Heart left ventricle (tissue), 16 donors: ENCODE data around the gene CAMKK2. TPM values are rescaled to one million over a fixed set of nuclear protein-coding genes. Genes with fewer than 3 reads are reported as not detected.

Source experiments
- ATAC-seq, 4 donors: fragments of 200-7000 bp; cut with Tn5 transposase; one replicate each; pipeline ENCODE4 v1.9.1; 2020 to 2022; ENCODE audit warnings: moderate library complexity in 4 of 4, mild to moderate bottlenecking in 3 of 4, moderate number of reproducible peaks in 1 of 4
- DNase-seq, 5 donors: peaks; one replicate each; pipeline ENCODE4 v3.0.0-alpha.2; 2020
- H3K27ac ChIP-seq, 12 donors: fragments of 200-600 bp; sonication (generic) in 4 of 12; one replicate each; pipeline versions ENCODE4 v1.5.0 to v1.8.0; 2016 to 2022; ENCODE audit warnings: mild to moderate bottlenecking in 2 of 12
- H3K27me3 ChIP-seq, 9 donors: fragments of 200-600 bp; sonication (generic) in 2 of 9; one replicate each; pipeline versions ENCODE4 v1.5.1 to v1.8.0; 2016 to 2022; ENCODE audit warnings: mild to moderate bottlenecking in 3 of 9
- H3K36me3 ChIP-seq, 9 donors: fragments of 200-600 bp; sonication (generic) in 2 of 9; one replicate each; pipeline versions ENCODE4 v1.5.0 to v1.8.0; 2018 to 2022; ENCODE audit warnings: mild to moderate bottlenecking in 2 of 9
- H3K4me1 ChIP-seq, 12 donors: fragments of 200-600 bp; sonication (generic) in 4 of 12; one replicate each; pipeline versions ENCODE4 v1.5.0 to v1.8.0; 2016 to 2022; ENCODE audit warnings: mild to moderate bottlenecking in 3 of 12
- H3K4me3 ChIP-seq, 12 donors: fragments of 200-600 bp; sonication (generic) in 4 of 12; one replicate each; pipeline versions ENCODE4 v1.5.0 to v1.8.0; 2017 to 2022; ENCODE audit warnings: mild to moderate bottlenecking in 9 of 12, moderate library complexity in 4 of 12
- H3K9me3 ChIP-seq, 12 donors: fragments of 200-600 bp; sonication (generic) in 4 of 12; one replicate each; pipeline versions ENCODE4 v1.5.0 to v1.8.0; 2016 to 2022; ENCODE audit warnings: mild to moderate bottlenecking in 1 of 12
- CTCF ChIP-seq, 12 donors: fragments of 200-600 bp; sonication (generic) in 4 of 12; IDR thresholded peaks; one replicate each; pipeline versions ENCODE4 v1.5.0 to v1.8.0; 2018 to 2022; ENCODE audit warnings: antibody characterized with exemption in 12 of 12, mild to moderate bottlenecking in 5 of 12
- POLR2A ChIP-seq, 2 donors: fragments of 450-650 bp; IDR thresholded peaks; one replicate each; pipeline ENCODE4 v1.6.1; 2017; ENCODE audit warnings: antibody characterized with exemption in 2 of 2, mild to moderate bottlenecking in 2 of 2, moderate library complexity in 2 of 2
- WGBS, 4 donors: extraction: QIAGEN DNeasy Blood & Tissue Kit in 2 of 4; methylation state at CpG; one replicate each; pipeline versions ENCODE4 v1.1.5 to v1.1.7; 2013 to 2018; 5-methylcytosine and 5-hydroxymethylcytosine counted together
- intact Hi-C, 10 donors: fragments of 100-400 bp; cut with DNase I; formaldehyde crosslinking; loops; one replicate each; pipeline versions ENCODE4 v1.11.1 to v1.14.2; 2022
- polyA plus RNA-seq, 2 donors: library from polyadenylated mRNA; stranded (reverse); fragments of 200-250 nt; gene quantifications; one replicate each; pipeline ENCODE4 v1.2.3, GENCODE V29; 2013
- total RNA-seq, 9 donors: library from RNA; depleted of rRNA in 2 of 9; stranded (reverse); fragments of >200 nt in 2 of 9; fragmentation: NEBNext Ultra II Directional in 3 of 9; extraction: Animal tissue kit (Norgen Biotek cat#: 25700) in 3 of 9; gene quantifications; one replicate each; pipeline versions ENCODE4 v1.1.0 to v1.2.4, GENCODE V29; 2016 to 2023
- donor health status: ischemic (EF 13 %, LVEDD 7.1; RV severe dilation, severe dysfunction).
- donor health status: healthy with polysubstance abuse.
- donor health status: DM: no; HTN: yes; CAD: no.
- donor health status: DM: no; HTN: no; CAD: no.
- donor health status: ischemic (EF 25% LVEDD 6.9; RV normal size, moderate dysfunction).
- donor health status: ischemic (EF 25% LVEDD 5.7; RV mildly dilated, moderate dysfunction).
- donor health status: healthy.
- donor health status: DM: yes; HTN: yes; CAD: no.
- donor health status: ischemic (EF 35%, LVEDD 5.7; RV mildly dilated, moderate dysfunction).
- donor health status: nonischemic (EF 11% LVEDD 7.7; RV severe dilation, severe dysfunction).
- donor health status: DM: yes; HTN: yes; CAD: no.
- donor health status: PGD.
- donor health status: ischemic (EF 29% LVEDD 5.4; RV normal size, mild dysfunction).
- donor health status: nonischemic (EF 23%, LVEDD 6.1; RV moderate dilation, normal function).

Gene CAMKK2
- total and polyA plus RNA-seq, 11 donors: 7.4 to 28.2 (median 16.0) TPM

GRCh38 chr12:121334513-121335343, 38.2 kb upstream of the CAMKK2 start:
- TF ChIP-seq POLR2A (IDR thresholded peaks at IDR 0.05) (no peak), CTCF (IDR thresholded peaks at IDR 0.05) (peak; percentile 76 to 93 (median 86))
- no peak overlapping the region for H3K27ac ChIP-seq
- DNase-seq: no peak
- peaks cover 0 to 98% (median 91%) of the 10 kb centered on the region in 9 donors for H3K36me3 ChIP-seq
- peak in 3 of 4 donors; percentile 71 to 81 (median 79) for ATAC-seq
- WGBS, 4 donors: 60 to 65% (median 62%) methylated on average over 8 of the region's 8 CpGs
- no peaks in the 10 kb centered on the region for H3K9me3 ChIP-seq
- intact Hi-C loops: loop anchor here (1.0 to 10.0 kb wide), 5 partner anchors 107 to 350 kb away; no protein-coding TSS in a partner anchor
- no peaks in the 10 kb centered on the region for H3K27me3 ChIP-seq
- peaks cover 0 to 4% (median 0%) of the 10 kb centered on the region in 12 donors for H3K4me1 ChIP-seq
- no peak overlapping the region for H3K4me3 ChIP-seq

DNA sequence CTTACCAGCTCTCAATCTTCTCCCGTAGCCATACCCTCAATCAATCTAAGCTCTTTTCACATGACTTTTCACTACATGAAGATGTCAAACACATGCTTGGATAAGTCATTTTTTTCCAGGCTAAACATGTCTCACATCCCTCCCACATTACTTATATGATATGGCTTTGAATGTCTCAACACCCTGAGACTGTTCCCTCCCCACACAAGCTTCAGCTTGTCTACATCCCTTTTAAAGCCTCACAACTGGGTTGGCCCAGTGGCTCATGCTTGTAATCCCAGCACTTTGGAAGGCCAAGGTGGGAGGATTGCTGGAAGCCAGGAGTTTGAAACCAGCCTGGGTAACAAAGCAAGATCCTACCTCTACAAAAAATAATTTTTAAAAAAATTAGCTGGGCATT, 37.2 kb upstream of the CAMKK2 start:
- no peaks in the 10 kb centered on the region for H3K27me3 ChIP-seq
- DNase-seq: no peak
- H3K27ac ChIP-seq: no peak overlapping the region
- TF ChIP-seq POLR2A (IDR thresholded peaks at IDR 0.05) (no peak), CTCF (IDR thresholded peaks at IDR 0.05) (no peak)
- intact Hi-C loops: loop anchor here in 9 of 10 donors (1.0 to 10.0 kb wide), 4 partner anchors 109 to 351 kb away; no protein-coding TSS in a partner anchor
- peaks cover 0 to 98% (median 92%) of the 10 kb centered on the region in 9 donors for H3K36me3 ChIP-seq
- no peaks in the 10 kb centered on the region for H3K9me3 ChIP-seq
- peaks cover 0 to 4% (median 0%) of the 10 kb centered on the region in 12 donors for H3K4me1 ChIP-seq
- no peak for ATAC-seq
- WGBS, 4 donors: 89 to 91% (median 90%) methylated on average over 1 of the region's 1 CpG
- H3K4me3 ChIP-seq: no peak overlapping the region

- 84 to 89% (median 86%) methylated on average over 6 of the region's 6 CpGs for WGBS, 4 donors
- DNase-seq (no peak), ATAC-seq (no peak)
- intact Hi-C loops: loop anchor here in 4 of 10 donors (5.0 to 10.0 kb wide), 2 partner anchors 111 to 354 kb away; no protein-coding TSS in a partner anchor
- Histone ChIP-seq H3K9me3 (no peaks in the 10 kb centered on the region), H3K36me3 (peaks cover 0 to 99% (median 97%) of the 10 kb centered on the region in 9 donors), H3K27ac (no peak overlapping the region), H3K4me1 (peaks cover 0 to 4% (median 0%) of the 10 kb centered on the region in 12 donors), H3K4me3 (no peak overlapping the region), H3K27me3 (no peaks in the 10 kb centered on the region)
- TF ChIP-seq POLR2A (IDR thresholded peaks at IDR 0.05): no peak
- no peak for TF ChIP-seq CTCF (IDR thresholded peaks at IDR 0.05)
Observed at GRCh38 chr12:121331248-121331647, 34.7 kb upstream of the CAMKK2 start.

DNA sequence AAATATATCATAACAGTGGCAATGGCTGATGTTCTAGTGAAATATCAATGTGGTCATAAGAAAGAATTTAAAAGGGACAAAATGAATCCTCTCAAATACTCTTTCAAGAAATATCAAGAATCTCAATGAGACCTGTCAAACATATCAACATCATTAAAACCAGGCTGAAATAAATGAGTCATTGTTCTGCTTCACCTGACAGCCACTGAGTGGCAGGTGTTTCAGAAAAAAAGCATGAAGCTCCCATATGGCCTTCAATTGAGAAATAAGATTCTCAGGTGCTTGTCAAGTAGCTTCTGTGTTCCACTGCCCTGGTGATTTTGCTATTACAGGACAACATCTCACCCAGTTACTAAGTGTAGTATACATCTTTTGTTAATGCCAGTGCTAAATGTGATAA, 34.2 kb upstream of the CAMKK2 start:
- H3K4me3 ChIP-seq: no peak overlapping the region
- H3K4me1 ChIP-seq: peaks cover 0 to 8% (median 0%) of the 10 kb centered on the region in 12 donors
- H3K27me3 ChIP-seq: no peaks in the 10 kb centered on the region
- no peaks in the 10 kb centered on the region for H3K9me3 ChIP-seq
- H3K27ac ChIP-seq: no peak overlapping the region
- H3K36me3 ChIP-seq: peaks cover 0 to 99% (median 97%) of the 10 kb centered on the region in 9 donors
- no peak for ATAC-seq
- DNase-seq: no peak
- TF ChIP-seq CTCF (IDR thresholded peaks at IDR 0.05) (no peak), POLR2A (IDR thresholded peaks at IDR 0.05) (no peak)
- intact Hi-C loops: loop anchor here in 4 of 10 donors (5.0 to 10.0 kb wide), 2 partner anchors 112 to 354 kb away; no protein-coding TSS in a partner anchor
